ENCODE data around the gene RAB37. TPM values are rescaled to one million over a fixed set of nuclear protein-coding genes. Genes with fewer than 3 reads are reported as not detected.

RAB37 gene
- total RNA-seq, 2 experiments from 2014 or later = 2.1 to 2.3 TPM

DNA sequence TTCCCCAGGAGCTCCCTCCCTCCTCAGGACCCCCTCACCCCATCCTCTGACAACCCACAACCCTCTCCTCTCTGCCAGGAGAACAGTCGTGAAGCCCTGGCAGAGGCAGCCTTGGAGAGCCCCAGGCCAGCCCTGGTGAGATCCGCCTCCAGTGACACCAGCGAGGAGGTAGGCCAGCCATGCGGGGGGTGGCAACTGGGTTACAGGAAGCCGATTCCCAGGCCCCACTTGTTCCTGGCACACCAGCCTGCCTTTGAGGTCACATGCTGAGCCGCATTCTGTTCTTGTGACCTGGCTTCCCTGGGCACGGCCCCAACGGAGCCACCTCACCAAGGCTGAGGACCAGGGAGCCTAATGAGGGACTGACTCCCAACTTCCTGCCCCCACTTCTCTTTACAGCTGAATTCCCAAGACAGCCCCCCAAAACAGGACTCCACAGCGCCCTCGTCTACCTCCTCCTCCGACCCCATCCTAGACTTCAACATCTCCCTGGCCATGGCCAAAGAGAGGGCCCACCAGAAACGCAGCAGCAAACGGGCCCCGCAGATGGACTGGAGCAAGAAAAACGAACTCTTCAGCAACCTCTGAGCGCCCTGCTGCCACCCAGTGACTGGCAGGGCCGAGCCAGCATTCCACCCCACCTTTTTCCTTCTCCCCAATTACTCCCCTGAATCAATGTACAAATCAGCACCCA, 31.2 kb downstream of the RAB37 start:
- intact Hi-C loops (cut with micrococcal nuclease) = no loop called here
- Mint-ChIP-seq H3K27ac (peak overlapping the region; percentile 71), H3K27me3 (ENCODE audit: low read depth) (no peaks in the 10 kb centered on the region), H3K36me3 (ENCODE audit: low read depth) (peaks cover 15% of the 10 kb centered on the region), H3K4me3 (no peak overlapping the region), H3K4me1 (ENCODE audit: low read depth) (peaks cover 20% of the 10 kb centered on the region), H3K9me3 (no peaks in the 10 kb centered on the region)
- CTCF ChIA-PET = interaction anchor here (1.0 kb wide), 1 partner anchor 8 kb away, joined by 4 read pairs; the partner anchor contains the start of gene NAT9
- DNase-seq = no peak

DNA sequence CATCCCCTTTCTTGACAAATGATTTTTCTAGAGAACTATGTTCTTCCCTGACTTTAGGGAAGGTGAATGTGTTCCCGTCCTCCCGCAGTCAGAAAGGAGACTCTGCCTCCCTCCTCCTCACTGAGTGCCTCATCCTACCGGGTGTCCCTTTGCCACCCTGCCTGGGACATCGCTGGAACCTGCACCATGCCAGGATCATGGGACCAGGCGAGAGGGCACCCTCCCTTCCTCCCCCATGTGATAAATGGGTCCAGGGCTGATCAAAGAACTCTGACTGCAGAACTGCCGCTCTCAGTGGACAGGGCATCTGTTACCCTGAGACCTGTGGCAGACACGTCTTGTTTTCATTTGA, 31.7 kb downstream of the RAB37 start:
- peaks cover 22% of the 10 kb centered on the region for H3K4me1 Mint-ChIP-seq (ENCODE audit: low read depth)
- no peak for DNase-seq
- intact Hi-C loops (cut with micrococcal nuclease) = no loop called here
- peak overlapping the region; percentile 71 for H3K27ac Mint-ChIP-seq
- CTCF ChIA-PET = interaction anchor here (1.3 to 3.6 kb wide), 4 partner anchors 9 to 111 kb away, joined by 4 to 59 read pairs (median 31); no protein-coding TSS in a partner anchor
- no peak overlapping the region for H3K4me3 Mint-ChIP-seq
- H3K27me3 Mint-ChIP-seq (ENCODE audit: low read depth) = no peaks in the 10 kb centered on the region
- peaks cover 15% of the 10 kb centered on the region for H3K36me3 Mint-ChIP-seq (ENCODE audit: low read depth)
- no peaks in the 10 kb centered on the region for H3K9me3 Mint-ChIP-seq

GRCh38 chr17:74769266-74769855, 32.3 kb downstream of the RAB37 start:
- DNase-seq = no peak
- Mint-ChIP-seq H3K27ac (peak overlapping the region; percentile 71), H3K27me3 (ENCODE audit: low read depth) (no peaks in the 10 kb centered on the region), H3K4me3 (no peak overlapping the region), H3K36me3 (ENCODE audit: low read depth) (peaks cover 19% of the 10 kb centered on the region), H3K9me3 (no peaks in the 10 kb centered on the region), H3K4me1 (ENCODE audit: low read depth) (peaks cover 27% of the 10 kb centered on the region)
- CTCF ChIA-PET = interaction anchor here (0.6 to 3.6 kb wide), 8 partner anchors 10 to 112 kb away, joined by 3 to 59 read pairs (median 8); partner anchors contain the start of gene RAB37
- intact Hi-C loops (cut with micrococcal nuclease) = no loop called here

DNA sequence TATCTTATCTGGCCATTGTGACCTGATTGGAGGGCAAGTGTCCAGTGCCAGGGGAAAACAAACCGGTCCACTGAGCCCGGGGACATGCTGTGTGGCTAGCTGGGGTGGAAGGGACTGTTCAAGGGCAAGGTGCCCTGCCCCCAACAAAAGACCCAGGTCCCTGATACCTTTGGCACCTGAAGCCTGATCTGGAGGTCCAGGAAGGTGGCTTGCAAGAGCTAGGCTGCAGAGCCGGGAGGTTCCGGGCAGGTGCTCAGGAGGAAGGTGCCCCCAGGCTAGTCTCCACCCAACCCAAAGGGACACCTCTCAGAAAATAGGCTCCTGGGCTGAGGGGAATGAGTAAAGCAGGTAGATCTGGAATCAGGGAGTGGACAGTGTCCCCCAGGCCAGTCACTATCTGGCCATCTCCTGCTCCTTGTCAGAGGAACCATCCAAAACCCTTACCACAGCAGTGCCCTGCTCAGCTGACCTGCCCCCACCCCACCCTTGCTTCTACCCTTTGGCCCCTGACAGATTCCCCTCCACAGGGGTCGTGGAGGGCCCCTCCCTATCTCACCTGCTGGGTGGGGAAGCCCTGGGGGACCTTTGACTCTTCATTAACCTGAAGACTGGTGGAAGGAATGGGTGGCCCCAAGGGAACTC, 32.9 kb downstream of the RAB37 start:
- CTCF ChIA-PET = interaction anchor here (0.6 to 3.6 kb wide), 10 partner anchors 10 to 113 kb away, joined by 3 to 59 read pairs (median 10); partner anchors contain the start of gene RAB37
- no peak for DNase-seq
- intact Hi-C loops (cut with micrococcal nuclease) = loop anchor here (1.0 kb wide), 4 partner anchors 11 to 113 kb away; partner anchors contain the start of gene NHERF1
- no peaks in the 10 kb centered on the region for H3K9me3 Mint-ChIP-seq
- H3K27ac Mint-ChIP-seq = peak overlapping the region; percentile 79
- H3K4me3 Mint-ChIP-seq = no peak overlapping the region
- H3K36me3 Mint-ChIP-seq (ENCODE audit: low read depth) = peaks cover 19% of the 10 kb centered on the region
- H3K27me3 Mint-ChIP-seq (ENCODE audit: low read depth) = no peaks in the 10 kb centered on the region
- H3K4me1 Mint-ChIP-seq (ENCODE audit: low read depth) = peaks cover 27% of the 10 kb centered on the region

DNA sequence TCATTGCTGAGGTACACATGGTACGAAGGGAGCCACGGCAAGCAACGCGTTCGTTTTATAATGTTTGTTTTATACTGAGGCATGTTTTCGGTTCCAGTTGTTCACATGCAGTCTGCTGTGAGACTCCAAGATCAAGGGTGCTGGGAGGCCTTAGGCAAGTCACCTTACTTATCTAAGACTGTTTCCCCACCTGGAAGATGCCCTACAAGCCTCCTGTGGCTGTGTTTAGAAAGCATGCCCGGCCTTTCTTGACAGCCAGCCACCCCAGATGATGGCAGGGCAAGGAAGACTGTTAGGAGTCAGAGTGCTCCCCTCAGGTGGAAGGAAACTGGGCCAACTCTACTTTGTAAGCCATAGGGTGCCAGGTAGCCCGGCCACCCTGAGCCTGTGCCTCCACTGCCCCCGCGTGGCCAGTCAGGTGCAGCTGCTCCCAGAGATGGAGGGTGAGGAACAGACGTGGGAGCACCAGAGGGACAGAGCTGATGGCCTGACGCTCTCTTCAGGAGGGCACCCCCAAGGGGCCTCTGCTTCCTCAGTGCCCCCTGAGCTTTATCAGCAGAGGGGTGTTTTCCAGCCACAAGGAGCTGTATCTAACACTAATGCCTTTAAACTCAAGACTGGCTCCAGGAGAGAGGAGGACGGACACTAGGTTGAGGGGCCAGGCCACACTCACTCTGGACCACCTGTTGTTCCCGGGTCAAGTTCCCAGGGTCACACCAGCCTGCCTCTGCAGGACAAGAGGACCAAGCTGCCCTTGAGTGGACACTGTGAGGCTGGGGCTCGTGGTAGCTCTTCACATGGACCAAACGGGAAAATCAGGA, 33.7 kb downstream of the RAB37 start:
- DNase-seq = peak; percentile 84
- Mint-ChIP-seq H3K9me3 (no peaks in the 10 kb centered on the region), H3K36me3 (ENCODE audit: low read depth) (peaks cover 20% of the 10 kb centered on the region), H3K4me3 (no peak overlapping the region), H3K27ac (peak overlapping the region; percentile 79), H3K4me1 (ENCODE audit: low read depth) (peaks cover 32% of the 10 kb centered on the region), H3K27me3 (ENCODE audit: low read depth) (no peaks in the 10 kb centered on the region)
- CTCF ChIA-PET = interaction anchor here (0.6 to 3.6 kb wide), 19 partner anchors 9 to 116 kb away, joined by 3 to 59 read pairs (median 5); partner anchors contain the start of gene RAB37
- intact Hi-C loops (cut with micrococcal nuclease) = loop anchor here (1.0 kb wide), 4 partner anchors 11 to 113 kb away; partner anchors contain the start of gene NHERF1

DNA sequence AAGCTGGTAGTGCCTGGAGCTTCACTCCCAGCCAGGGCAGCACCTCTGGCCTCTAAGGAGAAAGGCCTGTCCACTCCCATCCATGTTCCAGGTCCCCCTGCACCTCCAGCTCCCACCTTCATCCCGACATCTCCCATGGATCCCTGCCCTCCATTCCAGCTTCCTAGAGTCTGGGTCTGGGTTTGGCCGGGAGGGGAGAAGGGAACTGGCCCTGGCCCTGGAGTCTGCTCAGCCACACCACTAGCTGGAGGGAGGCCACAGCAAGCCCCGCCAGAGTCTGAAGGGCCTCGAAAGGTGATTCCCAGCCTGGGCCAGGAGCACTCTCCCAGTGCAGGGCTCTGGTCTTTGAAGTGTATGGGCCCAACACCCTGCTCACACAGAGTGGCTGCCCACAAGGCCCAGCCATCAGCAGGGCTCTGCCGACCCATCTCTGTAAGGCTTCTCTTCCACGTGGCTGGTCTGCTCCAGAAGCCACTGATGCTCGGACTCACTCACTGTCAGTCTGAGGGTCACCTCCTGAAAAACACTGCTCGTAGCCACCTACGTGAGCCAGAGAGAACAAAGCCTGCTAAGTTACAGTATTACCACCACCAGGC, 34.4 kb downstream of the RAB37 start:
- Mint-ChIP-seq H3K4me3 (no peak overlapping the region), H3K27me3 (ENCODE audit: low read depth) (no peaks in the 10 kb centered on the region), H3K27ac (no peak overlapping the region), H3K9me3 (no peaks in the 10 kb centered on the region), H3K4me1 (ENCODE audit: low read depth) (peaks cover 37% of the 10 kb centered on the region), H3K36me3 (ENCODE audit: low read depth) (peaks cover 25% of the 10 kb centered on the region)
- intact Hi-C loops (cut with micrococcal nuclease) = no loop called here
- no peak for DNase-seq
- CTCF ChIA-PET = interaction anchor here (0.6 to 3.6 kb wide), 20 partner anchors 8 to 116 kb away, joined by 3 to 59 read pairs (median 5); partner anchors contain the start of gene RAB37

- Mint-ChIP-seq H3K27ac (no peak overlapping the region), H3K4me3 (no peak overlapping the region), H3K36me3 (ENCODE audit: low read depth) (peaks cover 23% of the 10 kb centered on the region), H3K4me1 (ENCODE audit: low read depth) (peaks cover 41% of the 10 kb centered on the region), H3K9me3 (no peaks in the 10 kb centered on the region), H3K27me3 (ENCODE audit: low read depth) (no peaks in the 10 kb centered on the region)
- CTCF ChIA-PET = interaction anchor here (0.9 to 3.6 kb wide), 8 partner anchors 9 to 90 kb away, joined by 3 to 30 read pairs (median 4); partner anchors contain the start of gene RAB37
- intact Hi-C loops (cut with micrococcal nuclease) = no loop called here
- DNase-seq = no peak
Observed at GRCh38 chr17:74772053-74772452, 35.0 kb downstream of the RAB37 start.

- CTCF ChIA-PET = interaction anchor here (1.2 to 3.5 kb wide), 5 partner anchors 14 to 36 kb away, joined by 3 to 16 read pairs (median 7); partner anchors contain the start of gene RAB37
- no peak overlapping the region for H3K27ac Mint-ChIP-seq
- no peaks in the 10 kb centered on the region for H3K9me3 Mint-ChIP-seq
- intact Hi-C loops (cut with micrococcal nuclease) = no loop called here
- peaks cover 52% of the 10 kb centered on the region for H3K4me1 Mint-ChIP-seq (ENCODE audit: low read depth)
- H3K36me3 Mint-ChIP-seq (ENCODE audit: low read depth) = peaks cover 22% of the 10 kb centered on the region
- DNase-seq = no peak
- no peak overlapping the region for H3K4me3 Mint-ChIP-seq
- H3K27me3 Mint-ChIP-seq (ENCODE audit: low read depth) = no peaks in the 10 kb centered on the region
Observed at GRCh38 chr17:74773414-74773813, 36.4 kb downstream of the RAB37 start.

DNA sequence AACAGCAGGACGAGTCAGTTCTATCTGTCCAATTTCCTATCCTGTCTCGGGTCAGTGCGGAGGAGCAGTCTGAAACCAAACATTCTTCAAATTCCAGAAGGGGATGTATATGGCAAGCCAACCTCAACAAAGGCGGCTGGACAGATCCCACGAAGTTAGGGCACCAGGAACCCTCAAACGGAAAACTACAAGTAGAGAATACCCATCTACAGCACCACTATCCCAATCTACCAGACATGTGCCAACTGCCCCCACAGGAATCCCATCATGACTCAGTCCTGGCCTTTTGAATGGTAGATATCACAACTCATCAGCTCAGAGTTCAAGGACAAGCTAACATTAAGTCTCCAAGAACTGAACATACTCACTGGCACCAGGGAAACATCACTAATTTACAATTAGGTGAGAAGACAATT, 36.8 kb downstream of the RAB37 start:
- H3K27ac Mint-ChIP-seq = peak overlapping the region; percentile 62
- DNase-seq = no peak
- no peaks in the 10 kb centered on the region for H3K27me3 Mint-ChIP-seq (ENCODE audit: low read depth)
- intact Hi-C loops (cut with micrococcal nuclease) = no loop called here
- H3K4me3 Mint-ChIP-seq = peak overlapping the region; percentile 53
- H3K36me3 Mint-ChIP-seq (ENCODE audit: low read depth) = peaks cover 18% of the 10 kb centered on the region
- H3K9me3 Mint-ChIP-seq = no peaks in the 10 kb centered on the region
- H3K4me1 Mint-ChIP-seq (ENCODE audit: low read depth) = peaks cover 51% of the 10 kb centered on the region
- CTCF ChIA-PET = interaction anchor here (0.6 to 3.5 kb wide), 7 partner anchors 8 to 412 kb away, joined by 4 to 16 read pairs (median 5); partner anchors contain the start of genes BTBD17 and RAB37

GRCh38 chr17:74775409-74776043, 38.5 kb downstream of the RAB37 start:
- Mint-ChIP-seq H3K27me3 (ENCODE audit: low read depth) (no peaks in the 10 kb centered on the region), H3K27ac (peak overlapping the region; percentile 89), H3K36me3 (ENCODE audit: low read depth) (peaks cover 19% of the 10 kb centered on the region), H3K9me3 (no peaks in the 10 kb centered on the region), H3K4me1 (ENCODE audit: low read depth) (peaks cover 60% of the 10 kb centered on the region), H3K4me3 (peak overlapping the region; percentile 100)
- DNase-seq = no peak
- CTCF ChIA-PET = interaction anchor here (1.0 to 4.2 kb wide), 10 partner anchors 10 to 186 kb away, joined by 3 to 41 read pairs (median 5); partner anchors contain the start of gene RAB37
- intact Hi-C loops (cut with micrococcal nuclease) = loop anchor here (1.0 to 5.0 kb wide), 2 partner anchors 27 to 97 kb away; partner anchors contain the start of genes FDXR and NHERF1
